ENCODE results near the gene FYTTD1. TPM values are rescaled to one million over a fixed set of nuclear protein-coding genes. Genes with fewer than 3 reads are reported as not detected.
A peak's percentile ranks its signal among the peaks of the same experiment; 100 is the strongest.

The FYTTD1 gene
- total RNA-seq, 2 donors from 2014 or later, result 20.4 to 47.3 TPM

DNA sequence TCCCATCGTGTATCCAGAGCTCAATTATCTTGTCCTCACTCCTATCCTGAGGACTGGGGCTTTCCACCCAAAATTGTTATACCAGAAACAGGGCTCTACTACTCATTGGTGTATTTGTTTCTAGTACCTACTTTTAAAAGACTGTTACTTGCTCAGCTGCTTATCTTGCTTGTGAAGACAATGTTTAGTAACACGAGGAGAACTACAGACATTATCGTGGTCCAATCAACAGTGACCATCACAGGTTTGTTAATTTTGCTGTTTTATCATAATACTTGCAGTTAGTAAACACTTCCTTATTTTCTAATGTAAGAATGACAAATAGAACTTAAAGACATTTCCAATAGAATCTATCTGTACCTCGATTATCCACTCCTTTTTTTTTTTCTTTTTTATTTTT, 54.8 kb downstream of the FYTTD1 start:
- H3K27me3 ChIP-seq (replicated peaks; ENCODE audit: insufficient read depth), result no peaks in the 10 kb centered on the region

DNA sequence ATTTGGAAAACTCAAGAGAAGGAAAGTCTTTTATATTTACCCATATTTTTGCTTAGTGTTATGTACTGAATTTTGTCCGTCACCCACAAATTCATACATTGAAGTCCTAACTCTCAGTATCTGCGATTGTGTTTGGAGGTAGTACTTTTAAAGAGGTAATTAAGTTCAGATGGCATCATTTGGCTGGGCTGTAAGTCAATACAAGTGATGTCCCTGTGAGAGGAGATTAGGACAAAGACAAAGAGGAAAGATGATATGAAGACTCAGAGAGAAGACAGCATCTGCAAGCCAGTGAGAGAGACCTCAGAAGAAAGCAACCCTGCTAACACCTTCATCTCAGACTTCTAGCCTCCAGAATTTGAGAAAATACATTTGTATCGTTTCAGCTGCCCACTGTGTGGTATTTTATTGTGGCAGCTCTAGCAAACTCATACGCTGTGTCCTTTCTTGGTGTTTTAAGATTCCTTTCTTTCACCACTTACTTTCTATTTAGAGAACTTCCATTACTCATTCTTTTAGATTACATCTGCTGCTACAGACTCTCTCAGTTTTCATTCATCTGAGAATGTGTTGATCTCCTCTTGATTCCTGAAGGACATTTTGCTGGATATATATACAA, 58.4 kb downstream of the FYTTD1 start:
- Histone ChIP-seq H3K4me1 (ENCODE audit: control insufficient read depth in 1 of 2, low read depth in 2 of 2) (peaks cover 33 to 50% of the 10 kb centered on the region in 2 donors), H3K4me3 (peak overlapping the region; percentile 10), H3K36me3 (no peaks in the 10 kb centered on the region), H3K9me3 (no peaks in the 10 kb centered on the region), H3K27me3 (replicated peaks; ENCODE audit: insufficient read depth) (no peaks in the 10 kb centered on the region), H3K27ac (peak overlapping the region; percentile 72 to 83)
- DNase-seq (ENCODE audit: low spot score) (no peak), ATAC-seq (ENCODE audit: insufficient number of reproducible peaks, low FRiP score, low read depth) (no peak)
- TF ChIP-seq, protein P1, sequence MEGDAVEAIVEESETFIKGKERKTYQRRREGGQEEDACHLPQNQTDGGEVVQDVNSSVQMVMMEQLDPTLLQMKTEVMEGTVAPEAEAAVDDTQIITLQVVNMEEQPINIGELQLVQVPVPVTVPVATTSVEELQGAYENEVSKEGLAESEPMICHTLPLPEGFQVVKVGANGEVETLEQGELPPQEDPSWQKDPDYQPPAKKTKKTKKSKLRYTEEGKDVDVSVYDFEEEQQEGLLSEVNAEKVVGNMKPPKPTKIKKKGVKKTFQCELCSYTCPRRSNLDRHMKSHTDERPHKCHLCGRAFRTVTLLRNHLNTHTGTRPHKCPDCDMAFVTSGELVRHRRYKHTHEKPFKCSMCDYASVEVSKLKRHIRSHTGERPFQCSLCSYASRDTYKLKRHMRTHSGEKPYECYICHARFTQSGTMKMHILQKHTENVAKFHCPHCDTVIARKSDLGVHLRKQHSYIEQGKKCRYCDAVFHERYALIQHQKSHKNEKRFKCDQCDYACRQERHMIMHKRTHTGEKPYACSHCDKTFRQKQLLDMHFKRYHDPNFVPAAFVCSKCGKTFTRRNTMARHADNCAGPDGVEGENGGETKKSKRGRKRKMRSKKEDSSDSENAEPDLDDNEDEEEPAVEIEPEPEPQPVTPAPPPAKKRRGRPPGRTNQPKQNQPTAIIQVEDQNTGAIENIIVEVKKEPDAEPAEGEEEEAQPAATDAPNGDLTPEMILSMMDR (IDR thresholded peaks at IDR 0.05), result no peak

More for the DNA sequence above, 54.8 kb downstream of the FYTTD1 start:
- Histone ChIP-seq H3K9me3 (no peaks in the 10 kb centered on the region), H3K27ac (no peak overlapping the region), H3K4me1 (ENCODE audit: control insufficient read depth in 1 of 2, low read depth in 2 of 2) (peaks cover 14 to 49% of the 10 kb centered on the region in 2 donors), H3K4me3 (no peak overlapping the region), H3K36me3 (no peaks in the 10 kb centered on the region)
- TF ChIP-seq, protein P1 (IDR thresholded peaks at IDR 0.05), result no peak
- ATAC-seq (ENCODE audit: insufficient number of reproducible peaks, low FRiP score, low read depth) (no peak), DNase-seq (ENCODE audit: low spot score) (no peak)

DNA sequence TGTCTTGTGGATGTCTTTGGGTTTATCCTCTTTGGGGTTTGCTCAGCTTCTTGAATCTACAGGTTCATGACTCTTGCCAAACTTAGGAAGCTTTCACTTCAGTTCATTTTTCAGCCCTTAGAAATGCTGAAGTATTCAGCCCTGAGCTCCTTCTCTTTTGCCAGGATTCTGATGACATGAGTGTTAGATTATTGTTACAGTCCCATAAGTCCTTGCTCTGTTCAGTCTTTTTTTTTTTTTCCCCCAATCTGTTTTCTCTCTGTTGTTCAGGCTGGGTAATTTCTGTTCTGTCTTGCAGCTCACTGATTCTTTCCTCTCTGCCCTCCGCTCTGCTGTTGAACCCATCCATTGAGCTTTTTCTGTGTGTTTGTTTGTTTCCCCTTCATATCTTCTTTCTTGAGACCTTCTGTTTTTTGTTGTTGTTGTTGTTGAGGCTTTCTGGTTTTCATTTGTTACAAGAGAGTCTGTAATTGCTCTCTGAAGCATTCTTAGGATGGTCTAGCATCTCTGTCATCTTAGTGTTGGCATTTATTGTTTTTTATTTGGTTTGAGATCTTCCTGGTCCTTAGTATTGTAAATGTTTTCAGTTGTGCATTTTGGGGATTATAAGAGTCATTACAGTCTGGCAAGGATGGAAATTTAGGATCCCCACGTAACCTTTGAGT, 59.8 kb downstream of the FYTTD1 start:
- H3K27ac ChIP-seq, result peak overlapping the region; percentile 72 to 83
- DNase-seq (ENCODE audit: low spot score) (no peak), ATAC-seq (ENCODE audit: insufficient number of reproducible peaks, low FRiP score, low read depth) (no peak)
- peaks cover 33 to 48% of the 10 kb centered on the region in 2 donors for H3K4me1 ChIP-seq (ENCODE audit: control insufficient read depth in 1 of 2, low read depth in 2 of 2)
- TF ChIP-seq, protein P1 (IDR thresholded peaks at IDR 0.05), result no peak
- no peaks in the 10 kb centered on the region for H3K27me3 ChIP-seq (replicated peaks; ENCODE audit: insufficient read depth)
- H3K4me3 ChIP-seq, result peak overlapping the region; percentile 25
- no peaks in the 10 kb centered on the region for H3K9me3 ChIP-seq
- no peaks in the 10 kb centered on the region for H3K36me3 ChIP-seq

DNA sequence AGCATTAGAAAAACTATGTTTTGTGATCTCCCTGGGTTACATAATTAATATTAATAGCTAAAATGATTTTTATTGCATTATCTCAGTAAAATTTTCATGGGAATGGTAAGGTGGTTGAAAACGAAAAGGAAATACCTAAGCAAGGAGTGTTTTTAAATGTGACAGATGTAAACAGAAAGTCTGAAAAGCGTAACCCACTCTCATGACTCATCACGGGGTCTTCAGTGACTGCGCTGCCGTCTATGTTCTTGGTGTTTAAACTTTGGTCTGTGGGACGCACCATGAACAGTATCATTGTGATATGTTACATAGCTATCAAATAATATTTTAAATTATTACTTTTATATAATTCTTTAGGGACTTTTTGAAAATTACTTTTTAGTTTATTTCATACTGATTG, 61.2 kb downstream of the FYTTD1 start:
- TF ChIP-seq, protein P1 (IDR thresholded peaks at IDR 0.05), result no peak
- H3K27ac ChIP-seq, result no peak overlapping the region
- H3K9me3 ChIP-seq, result no peaks in the 10 kb centered on the region
- no peaks in the 10 kb centered on the region for H3K36me3 ChIP-seq
- no peaks in the 10 kb centered on the region for H3K27me3 ChIP-seq (replicated peaks; ENCODE audit: insufficient read depth)
- H3K4me3 ChIP-seq, result no peak overlapping the region
- ATAC-seq (ENCODE audit: insufficient number of reproducible peaks, low FRiP score, low read depth), result no peak
- DNase-seq (ENCODE audit: low spot score), result no peak
- H3K4me1 ChIP-seq (ENCODE audit: control insufficient read depth in 1 of 2, low read depth in 2 of 2), result peaks cover 33 to 48% of the 10 kb centered on the region in 2 donors

DNA sequence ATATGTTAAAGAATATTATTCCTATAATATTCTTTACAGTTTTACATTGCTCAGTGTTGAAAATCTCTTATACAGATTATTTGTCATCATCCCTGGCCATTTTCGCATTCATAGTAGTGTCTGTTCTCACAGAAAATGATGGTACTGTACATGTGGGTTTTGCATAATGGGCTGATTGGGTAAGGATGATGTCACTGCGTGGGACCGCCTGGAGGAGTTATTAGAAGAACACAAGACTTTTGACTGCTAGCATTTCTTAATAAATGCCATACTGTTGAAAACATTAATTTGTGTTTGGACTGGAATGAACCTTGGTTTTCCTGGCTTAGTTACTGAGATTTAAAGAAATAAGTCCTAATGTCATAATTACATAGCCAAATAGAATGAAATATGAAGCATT, 61.7 kb downstream of the FYTTD1 start:
- TF ChIP-seq, protein P1 (IDR thresholded peaks at IDR 0.05), result no peak
- Histone ChIP-seq H3K4me3 (no peak overlapping the region), H3K27ac (peak overlapping the region; percentile 13 to 69), H3K27me3 (replicated peaks; ENCODE audit: insufficient read depth) (no peaks in the 10 kb centered on the region), H3K4me1 (ENCODE audit: control insufficient read depth in 1 of 2, low read depth in 2 of 2) (peaks cover 33 to 52% of the 10 kb centered on the region in 2 donors), H3K9me3 (no peaks in the 10 kb centered on the region), H3K36me3 (no peaks in the 10 kb centered on the region)
- peak; percentile 44 for DNase-seq (ENCODE audit: low spot score)
- ATAC-seq (ENCODE audit: insufficient number of reproducible peaks, low FRiP score, low read depth), result peak; percentile 53
